Neural cell (in vitro differentiated cells): ENCODE measurements around the gene EFCAB7. TPM values are rescaled to one million over a fixed set of nuclear protein-coding genes. Genes with fewer than 3 reads are reported as not detected.

Source experiments
- H2AFZ ChIP-seq: fragments of 200-600, 300-800 bp; sonication (generic), shearing (Covaris generic); 2 replicates; pipeline ENCODE4 v1.6.0; 2014; ENCODE audit warnings: low read depth, mild to moderate bottlenecking, antibody characterized with exemption, low read length, moderate library complexity
- H3F3A ChIP-seq: fragments of 200-600 bp; shearing (Covaris generic); 2 replicates; pipeline ENCODE4 v1.6.1; 2016; ENCODE audit warnings: mild to moderate bottlenecking, moderate library complexity, mixed read lengths, antibody characterized with exemption, low read length; ENCODE audit not compliant: insufficient read depth, poor library complexity, severe bottlenecking
- H3K27ac ChIP-seq: fragments of 200-600, 300-800 bp; sonication (generic), shearing (Covaris generic); 2 replicates; pipeline ENCODE4 v1.5.1; 2014; ENCODE audit warnings: mild to moderate bottlenecking, low read length, moderate library complexity
- H3K27me3 ChIP-seq: fragments of 300-800, 200-600 bp; sonication (generic), shearing (Covaris generic); 2 replicates; pipeline ENCODE4 v1.6.0; 2014; ENCODE audit warnings: mild to moderate bottlenecking, low read depth, low read length, moderate library complexity; ENCODE audit not compliant: insufficient read depth
- H3K36me3 ChIP-seq: fragments of 300-800, 200-600 bp; sonication (generic), shearing (Covaris generic); 2 replicates; pipeline ENCODE4 v1.5.1; 2014; ENCODE audit warnings: mild to moderate bottlenecking, antibody characterized with exemption, low read length, moderate library complexity; ENCODE audit not compliant: insufficient read depth
- H3K4me2 ChIP-seq: fragments of 300-800, 200-600 bp; sonication (generic), shearing (Covaris generic); 2 replicates; pipeline ENCODE4 v1.6.0; 2014; ENCODE audit warnings: mild to moderate bottlenecking, low read length
- H3K4me3 ChIP-seq: fragments of 300-800, 200-600 bp; sonication (generic), shearing (Covaris generic); 2 replicates; pipeline ENCODE4 v1.5.1; 2014; ENCODE audit warnings: mild to moderate bottlenecking, low read length, moderate library complexity
- H3K79me2 ChIP-seq: fragments of 200-600 bp; shearing (Covaris generic); replicated peaks from 2 replicates; pipeline ENCODE4 v1.6.0; 2014; ENCODE audit warnings: mild to moderate bottlenecking, low read length, moderate library complexity; ENCODE audit not compliant: insufficient read depth
- H3K9ac ChIP-seq: fragments of 300-800, 200-600 bp; sonication (generic), shearing (Covaris generic); 2 replicates; pipeline ENCODE4 v1.6.1; 2016; ENCODE audit warnings: mild to moderate bottlenecking, low read length, mixed read lengths
- H3K9me2 ChIP-seq: fragments of 200-600 bp; shearing (Covaris generic); 2 replicates; pipeline ENCODE4 v1.6.1; 2016; ENCODE audit warnings: mild to moderate bottlenecking, low read length, mixed read lengths; ENCODE audit not compliant: insufficient read depth
- H3K9me3 ChIP-seq: fragments of 200-600, 300-800 bp; sonication (generic), shearing (Covaris generic); 2 replicates; pipeline ENCODE4 v1.6.1; 2016; ENCODE audit warnings: mild to moderate bottlenecking, mixed run types, low read length, moderate library complexity, mixed read lengths
- H4K20me1 ChIP-seq: fragments of 200-600 bp; shearing (Covaris generic); 2 replicates; pipeline ENCODE4 v1.6.1; 2016; ENCODE audit warnings: mild to moderate bottlenecking, mixed run types; ENCODE audit not compliant: insufficient read depth
- EP300 ChIP-seq: fragments of 450-650 bp; conservative IDR thresholded peaks from 2 replicates; pipeline ENCODE4 v1.6.1; 2014; ENCODE audit warnings: antibody characterized with exemption, mild to moderate bottlenecking, moderate library complexity; ENCODE audit not compliant: poor library complexity, severe bottlenecking
- EZH2 ChIP-seq: fragments of 200-600, 300-800 bp; shearing (Covaris generic), sonication (generic); IDR thresholded peaks from 2 replicates; pipeline ENCODE4 v1.6.1; 2014; ENCODE audit warnings: antibody characterized with exemption, low read length, borderline replicate concordance, mild to moderate bottlenecking; ENCODE audit not compliant: insufficient read depth, poor library complexity, severe bottlenecking
- MXI1 ChIP-seq: fragments of 450-650 bp; conservative IDR thresholded peaks from 2 replicates; pipeline ENCODE4 v1.6.1; 2014; ENCODE audit warnings: antibody characterized with exemption, mild to moderate bottlenecking; ENCODE audit not compliant: poor library complexity, severe bottlenecking
- POLR2AphosphoS5 ChIP-seq: IDR thresholded peaks from 2 replicates; pipeline ENCODE4 v1.6.1; 2012
- RAD21 ChIP-seq: fragments of 450-650 bp; conservative IDR thresholded peaks from 2 replicates; pipeline ENCODE4 v1.6.1; 2014; ENCODE audit warnings: antibody characterized with exemption, mild to moderate bottlenecking, moderate library complexity
- SMC3 ChIP-seq: fragments of 450-650 bp; conservative IDR thresholded peaks from 2 replicates; pipeline ENCODE4 v1.6.1; 2014; ENCODE audit warnings: antibody characterized with exemption, mild to moderate bottlenecking, moderate library complexity; ENCODE audit not compliant: poor library complexity
- TAF1 ChIP-seq: IDR thresholded peaks from 2 replicates; pipeline ENCODE4 v1.6.1; 2012; ENCODE audit warnings: low read depth
- polyA plus RNA-seq: library from polyadenylated mRNA; depleted of rRNA; stranded (reverse); fragments of >200 nt; gene quantifications from 2 replicates; pipeline ENCODE4 v1.2.3, GENCODE V29; 2014
- TF ChIP-seq, protein P1 (sequence below): IDR thresholded peaks from 2 replicates; pipeline ENCODE4 v1.6.1; 2012; ENCODE audit warnings: borderline replicate concordance
- TF ChIP-seq, protein P2 (sequence below): fragments of 450-650 bp; IDR thresholded peaks from 2 replicates; pipeline ENCODE4 v1.5.1; 2014; ENCODE audit warnings: antibody characterized with exemption, mild to moderate bottlenecking, moderate library complexity; ENCODE audit not compliant: poor library complexity, severe bottlenecking

The EFCAB7 gene
- polyA plus RNA-seq, 1 donor from 2014 or later: 72.9 TPM

DNA sequence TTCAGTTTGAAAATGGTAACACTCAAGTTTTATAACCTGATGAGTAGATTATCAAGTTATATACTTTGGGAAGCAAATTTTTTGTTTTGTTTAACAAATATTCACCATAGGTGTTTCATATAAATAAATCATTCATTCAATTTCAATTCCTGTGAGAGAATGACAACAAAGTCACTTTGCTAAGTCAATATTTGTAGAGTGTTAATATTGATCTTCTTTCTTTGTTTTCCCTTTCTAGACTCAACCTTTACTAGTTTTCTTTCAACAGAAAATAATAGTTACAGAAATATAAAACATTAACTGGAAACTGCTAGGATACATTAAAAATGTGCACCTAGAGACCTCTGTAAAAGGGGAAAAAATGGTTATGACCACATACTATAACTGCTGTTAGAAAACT is 11.1 kb downstream of the EFCAB7 start:
- no peaks in the 10 kb centered on the region for H3K9me2 ChIP-seq
- H2AFZ ChIP-seq: no peak overlapping the region
- no peaks in the 10 kb centered on the region for H3K9me3 ChIP-seq
- H3F3A ChIP-seq: no peaks in the 10 kb centered on the region
- H3K4me2 ChIP-seq: no peak overlapping the region
- H3K36me3 ChIP-seq: no peaks in the 10 kb centered on the region
- H3K9ac ChIP-seq: no peak overlapping the region
- H3K79me2 ChIP-seq: no peaks in the 10 kb centered on the region
- no peak overlapping the region for H3K27ac ChIP-seq
- H4K20me1 ChIP-seq: no peaks in the 10 kb centered on the region
- H3K4me3 ChIP-seq: no peak overlapping the region
- TF ChIP-seq, protein P1, sequence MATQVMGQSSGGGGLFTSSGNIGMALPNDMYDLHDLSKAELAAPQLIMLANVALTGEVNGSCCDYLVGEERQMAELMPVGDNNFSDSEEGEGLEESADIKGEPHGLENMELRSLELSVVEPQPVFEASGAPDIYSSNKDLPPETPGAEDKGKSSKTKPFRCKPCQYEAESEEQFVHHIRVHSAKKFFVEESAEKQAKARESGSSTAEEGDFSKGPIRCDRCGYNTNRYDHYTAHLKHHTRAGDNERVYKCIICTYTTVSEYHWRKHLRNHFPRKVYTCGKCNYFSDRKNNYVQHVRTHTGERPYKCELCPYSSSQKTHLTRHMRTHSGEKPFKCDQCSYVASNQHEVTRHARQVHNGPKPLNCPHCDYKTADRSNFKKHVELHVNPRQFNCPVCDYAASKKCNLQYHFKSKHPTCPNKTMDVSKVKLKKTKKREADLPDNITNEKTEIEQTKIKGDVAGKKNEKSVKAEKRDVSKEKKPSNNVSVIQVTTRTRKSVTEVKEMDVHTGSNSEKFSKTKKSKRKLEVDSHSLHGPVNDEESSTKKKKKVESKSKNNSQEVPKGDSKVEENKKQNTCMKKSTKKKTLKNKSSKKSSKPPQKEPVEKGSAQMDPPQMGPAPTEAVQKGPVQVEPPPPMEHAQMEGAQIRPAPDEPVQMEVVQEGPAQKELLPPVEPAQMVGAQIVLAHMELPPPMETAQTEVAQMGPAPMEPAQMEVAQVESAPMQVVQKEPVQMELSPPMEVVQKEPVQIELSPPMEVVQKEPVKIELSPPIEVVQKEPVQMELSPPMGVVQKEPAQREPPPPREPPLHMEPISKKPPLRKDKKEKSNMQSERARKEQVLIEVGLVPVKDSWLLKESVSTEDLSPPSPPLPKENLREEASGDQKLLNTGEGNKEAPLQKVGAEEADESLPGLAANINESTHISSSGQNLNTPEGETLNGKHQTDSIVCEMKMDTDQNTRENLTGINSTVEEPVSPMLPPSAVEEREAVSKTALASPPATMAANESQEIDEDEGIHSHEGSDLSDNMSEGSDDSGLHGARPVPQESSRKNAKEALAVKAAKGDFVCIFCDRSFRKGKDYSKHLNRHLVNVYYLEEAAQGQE: no peak
- TF ChIP-seq TAF1 (no peak), RAD21 (no peak), EZH2 (no peak), MXI1 (no peak), EP300 (no peak), POLR2AphosphoS5 (no peak), SMC3 (no peak)
- TF ChIP-seq, protein P2, sequence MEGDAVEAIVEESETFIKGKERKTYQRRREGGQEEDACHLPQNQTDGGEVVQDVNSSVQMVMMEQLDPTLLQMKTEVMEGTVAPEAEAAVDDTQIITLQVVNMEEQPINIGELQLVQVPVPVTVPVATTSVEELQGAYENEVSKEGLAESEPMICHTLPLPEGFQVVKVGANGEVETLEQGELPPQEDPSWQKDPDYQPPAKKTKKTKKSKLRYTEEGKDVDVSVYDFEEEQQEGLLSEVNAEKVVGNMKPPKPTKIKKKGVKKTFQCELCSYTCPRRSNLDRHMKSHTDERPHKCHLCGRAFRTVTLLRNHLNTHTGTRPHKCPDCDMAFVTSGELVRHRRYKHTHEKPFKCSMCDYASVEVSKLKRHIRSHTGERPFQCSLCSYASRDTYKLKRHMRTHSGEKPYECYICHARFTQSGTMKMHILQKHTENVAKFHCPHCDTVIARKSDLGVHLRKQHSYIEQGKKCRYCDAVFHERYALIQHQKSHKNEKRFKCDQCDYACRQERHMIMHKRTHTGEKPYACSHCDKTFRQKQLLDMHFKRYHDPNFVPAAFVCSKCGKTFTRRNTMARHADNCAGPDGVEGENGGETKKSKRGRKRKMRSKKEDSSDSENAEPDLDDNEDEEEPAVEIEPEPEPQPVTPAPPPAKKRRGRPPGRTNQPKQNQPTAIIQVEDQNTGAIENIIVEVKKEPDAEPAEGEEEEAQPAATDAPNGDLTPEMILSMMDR: no peak
- no peaks in the 10 kb centered on the region for H3K27me3 ChIP-seq

DNA sequence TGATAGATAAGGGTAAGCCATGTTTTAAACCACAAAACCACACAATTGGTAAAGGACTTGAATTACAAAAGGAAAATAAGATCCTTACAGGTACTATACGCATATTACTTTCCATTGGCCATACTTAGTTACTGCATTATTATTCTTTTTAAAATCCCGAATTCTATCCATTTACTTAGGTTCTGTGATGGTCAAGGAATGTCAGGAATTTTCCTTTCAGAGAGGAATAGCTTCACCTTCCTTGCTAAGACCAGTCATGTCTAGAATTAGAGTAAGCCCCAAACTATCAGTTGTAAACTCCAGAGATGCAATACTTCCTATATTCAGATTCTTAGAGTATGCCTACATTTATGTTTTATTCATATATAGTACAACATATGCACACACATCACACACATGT is 13.7 kb downstream of the EFCAB7 start:
- H3K4me2 ChIP-seq: no peak overlapping the region
- H3K27me3 ChIP-seq: no peaks in the 10 kb centered on the region
- no peaks in the 10 kb centered on the region for H3K9me3 ChIP-seq
- H3K79me2 ChIP-seq: no peaks in the 10 kb centered on the region
- H4K20me1 ChIP-seq: no peaks in the 10 kb centered on the region
- no peak overlapping the region for H3K9ac ChIP-seq
- H3F3A ChIP-seq: no peaks in the 10 kb centered on the region
- no peak overlapping the region for H3K27ac ChIP-seq
- H3K36me3 ChIP-seq: peaks cover under 1% of the 10 kb centered on the region
- TF ChIP-seq, protein P1: no peak
- TF ChIP-seq EP300: no peak
- H3K9me2 ChIP-seq: no peaks in the 10 kb centered on the region
- no peak overlapping the region for H3K4me3 ChIP-seq
- no peak overlapping the region for H2AFZ ChIP-seq
